GM21619 (cell line): ENCODE results near the gene GTF2A2.
"Not testable (repeated sequence)": the region's sequence is repeated elsewhere in the genome, so short reads cannot be mapped to it uniquely, and the experiment has no call there.

Experiments
- ATAC-seq: cut with Tn5 transposase; IDR thresholded peaks from one replicate; pipeline ENCODE4 v1.9.1; 2021; ENCODE audit not compliant: unreplicated experiment

Gene GTF2A2

GRCh38 chr15:59656897-59657634, at the start of gene GTF2A2:
Gene GTF2A2, minus strand, starts transcription at chr15:59657515. Its CDS starts 5,238 bp downstream, at chr15:59652277.
- ATAC-seq, result peak; percentile 98

DNA sequence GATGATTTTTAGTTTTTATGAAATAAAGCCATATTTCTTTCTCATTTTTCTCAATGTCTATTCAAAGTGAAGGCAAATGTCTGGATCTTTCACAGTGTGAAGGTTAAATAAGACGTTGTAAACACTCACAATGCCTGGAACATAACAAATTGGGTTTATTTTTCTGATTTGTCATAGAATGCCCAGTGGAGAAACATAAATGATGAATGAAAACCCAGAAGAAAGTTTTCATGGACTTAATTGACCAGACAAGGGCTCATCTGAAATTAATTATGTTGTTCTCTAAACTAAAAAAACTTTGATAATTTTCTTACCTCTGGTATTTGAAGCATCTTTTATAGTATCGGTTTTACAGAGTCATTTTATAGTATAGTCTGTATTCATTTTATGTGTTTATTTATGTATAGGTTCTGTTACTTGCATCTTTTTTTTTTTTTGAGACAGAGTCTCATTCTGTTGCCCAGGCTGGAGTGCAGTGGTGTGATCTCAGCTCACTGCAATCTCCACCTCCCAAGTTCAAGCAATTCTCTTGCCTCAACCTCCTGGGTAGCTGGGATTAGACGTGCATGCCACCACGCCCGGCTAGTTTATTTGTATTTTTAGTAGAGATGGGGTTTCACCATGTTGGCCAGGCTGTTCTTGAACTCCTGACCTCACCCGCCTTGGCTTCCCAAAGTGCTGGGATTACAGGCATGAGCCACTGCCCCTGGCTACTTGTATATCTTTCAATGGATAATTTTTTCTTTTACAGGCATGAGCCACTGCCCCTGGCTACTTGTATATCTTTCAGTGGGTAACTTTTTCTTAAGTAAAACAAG, 46.9 kb upstream of the GTF2A2 start:
- ATAC-seq, result no peak

GRCh38 chr15:59702351-59702750, 45.0 kb upstream of the GTF2A2 start:
- no peak for ATAC-seq

- ATAC-seq, result no peak
Observed at GRCh38 chr15:59701880-59702279, 44.6 kb upstream of the GTF2A2 start.

GRCh38 chr15:59699810-59700431, 42.6 kb upstream of the GTF2A2 start:
- ATAC-seq, result no peak

DNA sequence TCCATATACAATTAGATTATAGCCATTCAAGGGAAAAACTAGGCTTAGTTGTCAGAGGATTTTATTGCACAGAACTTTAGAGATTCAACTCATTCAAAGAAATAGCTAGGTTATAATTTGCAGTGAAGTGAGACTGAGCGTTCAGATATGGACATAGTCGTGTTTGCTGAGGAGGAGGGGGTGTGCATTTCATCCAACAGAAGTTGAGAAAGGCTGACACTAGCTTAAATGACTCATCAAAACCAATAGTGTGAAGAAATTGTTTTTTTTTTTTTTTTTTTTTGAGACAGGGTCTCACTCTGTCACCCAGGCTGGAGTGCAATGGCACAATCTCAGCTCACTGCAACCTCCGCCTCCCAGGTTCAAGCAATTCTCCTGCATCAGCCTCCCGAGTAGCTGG, 40.8 kb upstream of the GTF2A2 start:
- not testable (repeated sequence) for ATAC-seq

DNA sequence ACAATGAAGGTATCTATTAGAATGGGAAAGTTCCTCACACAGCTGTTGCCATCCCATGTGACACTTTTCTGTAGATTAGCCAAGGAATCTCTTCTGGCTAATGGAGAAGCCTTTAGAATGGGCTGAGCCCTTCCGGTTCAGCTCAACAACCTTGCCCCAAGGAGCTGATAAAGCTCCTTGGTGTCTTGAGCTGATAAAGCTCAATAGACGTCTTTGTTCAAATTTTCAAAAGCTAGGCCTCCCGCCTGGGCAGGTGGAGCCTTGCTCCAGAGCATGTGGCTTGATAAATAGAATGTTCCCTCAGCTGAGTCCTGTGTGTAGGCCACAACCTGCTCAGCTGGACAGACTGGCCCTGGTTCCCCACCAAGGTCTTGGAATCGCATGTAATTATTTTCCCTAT, 39.0 kb upstream of the GTF2A2 start:
- ATAC-seq, result no peak

GRCh38 chr15:59694779-59695178, 37.5 kb upstream of the GTF2A2 start:
- ATAC-seq, result no peak

DNA sequence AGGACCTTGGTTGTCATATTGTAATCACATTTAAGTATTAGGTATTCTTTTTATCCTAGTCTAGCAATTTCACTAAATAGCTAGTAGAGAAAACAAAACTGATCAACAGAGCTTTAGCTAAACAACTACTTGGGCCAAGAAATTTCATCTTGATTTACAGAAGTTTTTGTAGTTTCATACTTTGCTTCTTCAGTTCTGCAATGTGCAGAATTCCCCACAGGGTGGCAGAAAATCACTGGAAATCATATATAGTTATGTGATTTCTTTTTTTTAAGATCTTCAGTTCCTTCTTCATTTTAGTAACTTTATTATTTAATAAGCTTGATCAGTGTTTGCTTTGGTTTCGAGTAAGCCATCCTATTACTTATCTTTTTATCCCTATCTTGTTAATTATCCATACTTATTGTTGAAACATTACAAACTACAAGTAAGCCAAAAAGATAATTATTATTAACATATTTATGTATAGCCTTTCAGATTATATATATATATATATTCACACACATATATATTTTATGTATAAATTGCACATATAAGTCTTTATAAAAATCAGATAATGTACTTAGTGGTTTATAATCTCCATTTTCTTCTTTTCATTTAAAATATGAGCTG, 34.0 kb upstream of the GTF2A2 start:
- ATAC-seq, result no peak

GRCh38 chr15:59689626-59690236, 32.4 kb upstream of the GTF2A2 start:
- ATAC-seq, result no peak

DNA sequence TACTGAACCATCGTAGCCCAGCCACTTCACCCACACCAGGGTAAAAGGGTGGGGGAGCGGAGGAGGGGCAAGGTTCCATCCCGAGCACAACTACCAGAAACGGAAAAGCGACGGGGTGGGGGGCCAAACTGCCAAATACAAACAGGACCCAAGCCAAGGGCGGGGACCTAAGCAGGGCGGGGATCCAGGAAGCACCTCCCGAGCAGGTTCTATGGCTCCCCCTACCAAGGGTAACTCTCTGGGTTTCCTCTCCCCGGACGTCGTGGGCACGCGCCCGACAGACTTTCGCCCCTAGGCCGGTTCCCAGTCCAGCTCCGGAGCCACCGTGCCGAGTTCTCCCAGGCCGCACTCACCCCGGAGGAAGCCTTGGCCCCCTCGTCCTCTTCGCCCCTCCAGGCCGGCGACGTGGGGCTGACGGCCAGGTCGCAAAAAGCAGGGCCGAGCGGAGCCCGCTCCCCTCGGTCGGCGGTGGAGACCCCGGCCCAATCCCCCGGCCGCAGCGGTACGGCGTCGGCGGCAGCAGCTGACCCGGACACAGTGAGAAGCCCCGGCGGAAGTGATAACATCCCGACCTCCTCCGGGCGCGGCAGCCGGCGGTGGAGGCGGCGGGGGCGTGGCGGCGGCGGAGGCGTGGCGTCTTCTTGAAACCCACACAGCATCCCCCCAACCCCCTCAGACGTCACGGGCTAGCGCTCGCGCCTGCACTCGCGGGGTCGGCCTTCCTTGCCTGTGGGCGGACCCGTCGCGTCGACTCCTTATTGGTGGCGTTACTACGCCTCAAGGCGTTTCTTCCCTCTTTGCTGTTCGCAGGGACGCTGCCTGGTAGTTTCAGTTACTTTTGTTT, 31.7 kb upstream of the GTF2A2 start, which contains the start of gene BNIP2:
BNIP2 (minus strand) TSS at position 539 of the 844 bp plus-strand sequence. CDS start 6,863 bp downstream, outside the sequence.
- peak; percentile 81 for ATAC-seq

GRCh38 chr15:59688423-59688781, 31.1 kb upstream of the GTF2A2 start:
- peak; percentile 5 for ATAC-seq

DNA sequence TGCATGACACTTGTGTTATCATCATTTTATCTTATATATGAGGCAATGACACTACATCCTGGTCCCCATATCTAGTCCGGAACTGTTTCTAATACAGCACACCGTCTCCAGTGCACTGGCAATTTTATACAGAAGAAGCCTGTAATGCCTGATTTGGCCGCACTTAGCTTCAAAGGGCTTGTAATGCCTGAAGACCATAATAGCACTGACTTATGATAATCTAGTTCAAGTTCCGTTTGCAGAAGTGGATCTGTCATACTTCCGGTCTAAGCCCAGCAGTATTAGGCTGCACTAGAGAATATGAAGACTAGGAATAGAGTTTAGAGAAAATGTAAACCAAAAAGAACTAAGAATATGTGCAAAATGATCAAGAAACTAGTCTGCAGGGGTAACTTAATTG, 30.5 kb upstream of the GTF2A2 start:
- no peak for ATAC-seq

GRCh38 chr15:59686389-59686788, 29.1 kb upstream of the GTF2A2 start:
- ATAC-seq, result no peak

DNA sequence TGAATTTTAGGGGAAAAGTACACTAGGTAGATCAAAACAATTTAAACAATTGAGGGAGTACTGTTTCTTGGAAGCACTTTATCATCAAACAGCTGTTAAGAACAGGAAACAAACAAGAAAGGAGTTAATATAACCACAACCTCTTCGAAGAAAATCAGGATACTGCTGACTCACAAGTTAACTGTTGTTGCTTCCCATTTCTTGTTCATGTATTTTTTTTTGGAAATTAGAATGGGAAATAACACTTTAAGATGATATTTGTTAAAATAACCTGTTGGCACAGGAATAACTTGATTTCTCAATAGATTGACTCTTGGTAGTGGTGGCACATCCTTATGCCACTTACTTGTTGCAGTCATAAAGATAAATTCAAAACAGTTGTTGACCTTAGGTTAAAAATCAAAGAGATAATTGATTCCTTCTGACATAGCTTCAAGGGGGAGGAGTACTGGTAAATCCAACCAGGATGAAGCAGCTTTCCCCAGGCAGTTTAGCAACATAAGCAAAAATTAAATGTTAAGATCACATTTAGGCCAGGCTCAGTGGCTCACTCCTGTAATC, 28.5 kb upstream of the GTF2A2 start:
- ATAC-seq, result no peak

DNA sequence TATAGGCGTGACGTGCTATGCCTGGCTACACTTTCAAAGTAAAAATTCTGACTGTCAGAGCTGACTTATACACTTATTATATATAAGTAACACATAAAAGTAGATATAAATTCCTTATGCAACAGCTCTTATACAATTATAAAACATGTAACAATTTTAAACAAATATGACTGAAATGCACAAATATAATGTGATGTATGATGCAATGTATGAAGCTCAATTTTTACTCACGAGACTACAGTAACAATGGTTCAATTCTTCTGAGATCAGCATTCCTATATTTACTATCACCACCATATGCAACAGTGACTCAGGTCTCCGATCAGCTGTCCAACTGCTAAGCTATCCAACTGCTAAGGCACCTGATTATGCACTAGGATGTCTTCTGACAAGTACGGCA, 23.6 kb upstream of the GTF2A2 start:
- ATAC-seq, result no peak

DNA sequence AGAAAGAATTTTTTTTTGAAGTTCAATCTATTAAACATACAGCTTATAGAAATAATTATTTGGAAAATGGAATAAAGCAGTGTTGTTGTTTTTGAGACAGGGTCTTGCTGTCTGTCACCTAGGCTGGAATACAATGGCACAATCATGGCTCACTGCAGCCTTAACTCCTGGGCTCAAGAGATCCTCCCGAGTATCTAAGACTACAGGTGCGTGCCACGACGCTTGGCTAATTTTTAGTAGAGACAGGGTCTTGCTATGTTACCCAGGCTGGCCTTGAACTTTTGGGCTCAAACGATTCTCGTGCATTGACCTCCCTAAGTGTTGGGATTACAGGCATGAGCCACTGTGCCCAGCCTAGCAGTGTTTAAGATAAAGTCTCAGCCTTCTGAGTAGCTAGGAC, 23.0 kb upstream of the GTF2A2 start:
- ATAC-seq, result no peak

GRCh38 chr15:59678620-59679019, 21.3 kb upstream of the GTF2A2 start:
- no peak for ATAC-seq

- no peak for ATAC-seq
Observed at GRCh38 chr15:59678172-59678571, 20.9 kb upstream of the GTF2A2 start.

DNA sequence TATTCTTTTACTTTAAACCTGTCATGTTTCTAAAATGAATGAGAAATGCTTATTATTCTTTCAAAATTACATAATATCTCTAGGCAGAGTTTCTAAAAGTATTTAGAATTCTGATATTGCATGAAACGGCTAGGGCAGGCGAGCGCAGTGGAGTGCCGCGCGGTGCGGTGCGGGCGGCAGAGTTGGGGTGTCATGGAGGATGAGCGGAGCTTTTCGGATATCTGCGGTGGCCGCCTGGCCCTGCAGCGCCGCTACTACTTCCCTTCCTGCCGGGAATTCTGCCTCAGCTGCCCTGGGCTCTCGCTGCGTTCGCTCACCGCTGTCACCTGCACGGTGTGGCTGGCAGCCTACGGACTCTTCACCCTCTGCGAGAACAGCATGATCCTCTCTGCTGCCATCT, 19.2 kb upstream of the GTF2A2 start:
- ATAC-seq, result no peak
